Subcutaneous adipose tissue (tissue), 4 donors: ENCODE data around the gene RRP8. TPM values are rescaled to one million over a fixed set of nuclear protein-coding genes. Genes with fewer than 3 reads are reported as not detected.

Experiments
- CTCF ChIP-seq: fragments of 450-650 bp; IDR thresholded peaks from one replicate; pipeline ENCODE4 v1.5.1; 2016; ENCODE audit warnings: low read depth, mild to moderate bottlenecking, control low read depth, antibody characterized with exemption, moderate library complexity
- total RNA-seq, 4 donors: library from RNA; depleted of rRNA; stranded (reverse); fragments of >200 nt; gene quantifications; one replicate each; pipeline ENCODE4 v1.1.0, GENCODE V29; 2016

Gene RRP8
- total RNA-seq, 4 donors from 2014 or later: 8.8 to 15.4 (median 9.8) TPM

DNA sequence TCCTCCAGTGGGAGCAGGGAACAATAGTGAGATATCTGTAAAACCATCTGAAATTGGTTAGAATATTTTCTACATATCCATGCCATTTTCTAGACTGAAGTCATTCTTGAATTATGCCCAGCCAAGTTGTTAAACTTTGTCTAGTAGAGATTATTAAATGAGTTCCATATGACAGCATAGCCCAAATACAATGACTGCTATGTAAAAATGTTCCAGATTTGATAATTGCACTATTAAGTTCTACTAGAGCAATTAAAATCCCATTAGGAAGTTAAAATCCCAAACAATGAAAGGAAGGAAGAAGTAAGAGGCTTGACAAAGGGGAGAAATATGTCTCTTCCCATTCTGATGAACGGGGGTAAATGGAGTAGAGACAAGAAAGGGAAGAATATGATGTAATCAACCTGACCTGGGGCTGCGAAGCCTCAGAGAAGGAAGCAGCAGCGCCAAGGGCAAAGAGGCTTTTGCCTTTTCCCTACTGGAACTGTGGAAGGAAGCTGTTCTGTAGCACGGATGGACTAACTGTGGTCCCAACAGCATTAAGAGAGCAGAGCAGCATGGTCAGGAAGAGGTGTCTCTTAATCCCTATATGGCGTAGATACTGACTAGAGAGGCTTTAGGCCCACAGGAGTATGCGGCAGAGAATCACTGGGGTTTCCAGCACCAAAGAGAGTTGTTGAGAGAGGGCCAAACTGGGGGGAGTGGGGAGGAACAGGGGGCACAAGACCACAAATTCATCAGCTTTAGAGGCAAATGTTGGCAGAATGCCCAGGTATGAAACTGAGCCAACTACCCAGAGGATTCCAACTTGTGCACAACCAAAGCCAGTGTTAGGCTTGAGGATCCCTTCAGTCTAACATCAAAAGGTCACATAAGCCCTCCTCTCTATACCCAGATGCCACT lies 26.7 kb downstream of the RRP8 start:
- no peak for TF ChIP-seq CTCF

GRCh38 chr11:6574816-6575715 lies 28.4 kb downstream of the RRP8 start:
- no peak for TF ChIP-seq CTCF

DNA sequence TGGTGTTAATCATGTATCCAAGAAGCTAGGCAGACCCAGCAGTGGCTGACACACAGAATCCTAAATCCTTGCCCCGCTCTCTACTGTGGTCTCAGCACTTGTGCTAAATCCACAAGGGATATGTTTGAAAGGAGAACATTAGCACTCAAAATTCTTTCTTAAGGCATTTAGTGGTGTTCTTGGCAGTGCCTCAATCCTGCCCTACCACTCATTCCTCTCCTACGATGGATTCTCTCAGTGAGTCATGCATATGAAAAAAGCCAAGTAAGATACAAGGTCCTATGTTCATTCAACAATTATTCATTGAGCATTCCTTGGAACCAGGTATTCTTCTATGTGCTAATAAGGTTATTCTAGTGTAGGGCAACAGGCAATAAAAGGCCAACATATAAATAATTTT lies 31.2 kb downstream of the RRP8 start:
- no peak for TF ChIP-seq CTCF

DNA sequence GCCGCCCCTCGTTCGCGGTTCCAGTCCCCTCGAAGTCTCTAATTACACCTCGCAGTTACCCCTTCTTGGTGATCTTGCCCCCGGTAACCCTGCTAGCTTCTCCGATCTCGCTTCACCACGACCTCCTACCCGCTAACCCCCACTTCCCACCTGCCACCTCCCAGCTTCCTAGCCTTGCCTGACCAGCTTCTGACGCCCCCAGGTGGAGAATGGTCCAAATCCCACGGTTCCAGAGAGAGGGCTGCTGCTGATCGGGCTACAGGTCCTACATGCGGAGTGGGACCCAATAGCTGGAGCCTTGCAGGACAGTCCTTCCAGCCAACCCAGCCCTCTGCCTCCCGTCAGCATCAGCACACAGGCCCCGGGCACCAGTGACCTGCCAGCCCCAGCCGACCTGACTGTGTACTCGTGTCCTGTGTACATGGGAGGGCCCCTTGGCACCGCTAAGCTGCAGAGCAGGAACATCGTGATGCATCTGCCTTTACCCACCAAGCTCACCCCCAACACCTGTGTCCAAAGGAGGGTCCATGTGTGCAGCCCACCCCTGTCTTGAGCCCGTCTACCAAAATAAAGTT lies 31.9 kb downstream of the RRP8 start:
- no peak for TF ChIP-seq CTCF

DNA sequence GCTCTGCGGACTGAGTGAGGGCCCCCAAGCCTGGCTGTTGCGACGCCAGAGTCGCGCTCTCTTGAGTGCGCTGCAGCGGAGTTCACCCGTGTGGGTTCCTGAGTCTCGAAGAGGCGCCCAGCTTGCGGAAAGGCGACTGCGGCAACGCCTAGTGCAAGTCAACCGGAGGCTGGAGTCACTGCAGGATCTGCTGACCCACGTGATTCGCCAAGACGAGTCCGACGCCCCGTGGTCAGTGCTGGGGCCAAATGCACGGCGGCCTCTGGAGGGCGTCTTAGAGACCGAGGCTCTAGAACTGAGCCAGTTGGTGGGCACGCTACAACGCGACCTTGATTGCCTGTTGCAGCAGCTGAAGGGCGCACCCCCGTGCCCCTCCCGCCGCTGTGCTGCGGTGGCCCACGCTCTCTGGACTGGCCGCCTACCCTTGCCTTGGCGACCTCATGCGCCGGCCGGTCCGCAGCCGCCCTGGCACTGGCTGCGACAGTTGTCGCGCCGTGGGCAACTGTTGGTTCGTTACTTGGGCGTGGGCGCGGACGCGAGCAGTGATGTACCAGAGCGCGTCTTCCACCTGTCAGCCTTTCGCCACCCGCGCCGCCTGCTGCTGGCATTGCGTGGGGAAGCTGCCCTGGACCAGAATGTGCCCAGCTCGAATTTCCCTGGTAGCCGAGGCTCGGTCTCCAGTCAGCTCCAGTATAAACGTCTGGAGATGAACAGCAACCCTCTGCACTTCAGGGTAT lies 32.6 kb downstream of the RRP8 start:
- TF ChIP-seq CTCF: no peak

DNA sequence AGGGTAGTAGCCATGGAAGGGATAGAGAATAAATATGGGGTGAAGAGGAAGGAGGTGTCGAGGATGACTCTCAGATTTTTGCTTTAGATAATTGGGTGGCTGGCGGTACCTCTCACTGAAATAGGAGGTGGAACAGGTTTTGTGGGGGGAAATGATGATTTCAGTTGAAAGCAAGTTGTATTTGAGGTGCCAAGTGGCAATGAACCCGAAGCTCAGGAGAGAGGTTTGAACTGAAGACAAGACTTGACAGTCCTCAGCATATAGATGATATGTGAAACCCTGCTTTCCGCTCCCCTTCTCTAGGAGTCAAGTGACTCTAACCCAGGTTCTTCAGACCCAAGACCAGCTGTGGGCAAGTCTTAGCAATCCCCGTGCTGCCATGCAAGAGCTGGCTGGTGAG lies 33.7 kb downstream of the RRP8 start:
- no peak for TF ChIP-seq CTCF
